Chondrocyte (in vitro differentiated cells): ENCODE data around the gene RMRP. TPM values are rescaled to one million over a fixed set of nuclear protein-coding genes. Genes with fewer than 3 reads are reported as not detected.

ENCODE experiments used
- DNase-seq: peaks from one replicate; pipeline ENCODE4 v3.0.0; 2021; ENCODE audit warnings: mixed read lengths, low spot score
- H3K27ac Mint-ChIP-seq: one replicate; pipeline ENCODE4 v1.8.0; 2021; ENCODE audit warnings: mild to moderate bottlenecking, moderate library complexity, mixed read lengths; ENCODE audit not compliant: unreplicated experiment
- H3K27me3 Mint-ChIP-seq: 2 replicates; pipeline ENCODE4 v1.8.0; 2021; ENCODE audit warnings: low read depth, mixed read lengths
- H3K36me3 Mint-ChIP-seq: 2 replicates; pipeline ENCODE4 v1.8.0; 2021; ENCODE audit warnings: low read depth, mixed read lengths
- H3K4me1 Mint-ChIP-seq: 2 replicates; pipeline ENCODE4 v1.8.0; 2021; ENCODE audit warnings: low read depth, mild to moderate bottlenecking, mixed read lengths
- H3K4me3 Mint-ChIP-seq: one replicate; pipeline ENCODE4 v1.8.0; 2021; ENCODE audit warnings: mild to moderate bottlenecking, moderate library complexity, mixed read lengths; ENCODE audit not compliant: unreplicated experiment
- H3K9me3 Mint-ChIP-seq: 2 replicates; pipeline ENCODE4 v1.8.0; 2021; ENCODE audit warnings: low read depth, mixed read lengths
- total RNA-seq: library from RNA; stranded (reverse); gene quantifications from 3 replicates; pipeline ENCODE4 v1.2.1, GENCODE V29; 2021
- TF ChIP-seq, protein P1 (sequence below): fragments of 200-600 bp; sonication (generic); IDR thresholded peaks from 2 replicates; pipeline ENCODE4 v1.5.0; 2021; ENCODE audit warnings: antibody characterized with exemption, mild to moderate bottlenecking, moderate library complexity

The RMRP gene
- total RNA-seq, 1 donor from 2014 or later: 12,386 TPM

DNA sequence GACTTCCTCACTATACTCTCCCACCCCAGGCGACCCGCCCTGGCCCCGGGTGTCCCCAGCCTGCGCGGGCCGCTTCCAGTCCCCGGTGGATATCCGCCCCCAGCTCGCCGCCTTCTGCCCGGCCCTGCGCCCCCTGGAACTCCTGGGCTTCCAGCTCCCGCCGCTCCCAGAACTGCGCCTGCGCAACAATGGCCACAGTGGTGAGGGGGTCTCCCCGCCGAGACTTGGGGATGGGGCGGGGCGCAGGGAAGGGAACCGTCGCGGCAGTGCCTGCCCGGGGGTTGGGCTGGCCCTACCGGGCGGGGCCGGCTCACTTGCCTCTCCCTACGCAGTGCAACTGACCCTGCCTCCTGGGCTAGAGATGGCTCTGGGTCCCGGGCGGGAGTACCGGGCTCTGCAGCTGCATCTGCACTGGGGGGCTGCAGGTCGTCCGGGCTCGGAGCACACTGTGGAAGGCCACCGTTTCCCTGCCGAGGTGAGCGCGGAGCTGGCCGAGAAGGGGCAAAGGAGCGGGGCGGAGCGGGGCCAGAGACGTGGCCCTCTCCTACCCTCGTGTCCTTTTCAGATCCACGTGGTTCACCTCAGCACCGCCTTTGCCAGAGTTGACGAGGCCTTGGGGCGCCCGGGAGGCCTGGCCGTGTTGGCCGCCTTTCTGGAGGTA lies 18.0 kb upstream of the RMRP start:
- H3K27ac Mint-ChIP-seq: no peak overlapping the region
- no peaks in the 10 kb centered on the region for H3K36me3 Mint-ChIP-seq
- no peaks in the 10 kb centered on the region for H3K27me3 Mint-ChIP-seq
- TF ChIP-seq, protein P1, sequence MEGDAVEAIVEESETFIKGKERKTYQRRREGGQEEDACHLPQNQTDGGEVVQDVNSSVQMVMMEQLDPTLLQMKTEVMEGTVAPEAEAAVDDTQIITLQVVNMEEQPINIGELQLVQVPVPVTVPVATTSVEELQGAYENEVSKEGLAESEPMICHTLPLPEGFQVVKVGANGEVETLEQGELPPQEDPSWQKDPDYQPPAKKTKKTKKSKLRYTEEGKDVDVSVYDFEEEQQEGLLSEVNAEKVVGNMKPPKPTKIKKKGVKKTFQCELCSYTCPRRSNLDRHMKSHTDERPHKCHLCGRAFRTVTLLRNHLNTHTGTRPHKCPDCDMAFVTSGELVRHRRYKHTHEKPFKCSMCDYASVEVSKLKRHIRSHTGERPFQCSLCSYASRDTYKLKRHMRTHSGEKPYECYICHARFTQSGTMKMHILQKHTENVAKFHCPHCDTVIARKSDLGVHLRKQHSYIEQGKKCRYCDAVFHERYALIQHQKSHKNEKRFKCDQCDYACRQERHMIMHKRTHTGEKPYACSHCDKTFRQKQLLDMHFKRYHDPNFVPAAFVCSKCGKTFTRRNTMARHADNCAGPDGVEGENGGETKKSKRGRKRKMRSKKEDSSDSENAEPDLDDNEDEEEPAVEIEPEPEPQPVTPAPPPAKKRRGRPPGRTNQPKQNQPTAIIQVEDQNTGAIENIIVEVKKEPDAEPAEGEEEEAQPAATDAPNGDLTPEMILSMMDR: peak; percentile 39
- peaks cover 38% of the 10 kb centered on the region for H3K4me1 Mint-ChIP-seq
- no peaks in the 10 kb centered on the region for H3K9me3 Mint-ChIP-seq
- DNase-seq: no peak
- peak overlapping the region; percentile 57 for H3K4me3 Mint-ChIP-seq

DNA sequence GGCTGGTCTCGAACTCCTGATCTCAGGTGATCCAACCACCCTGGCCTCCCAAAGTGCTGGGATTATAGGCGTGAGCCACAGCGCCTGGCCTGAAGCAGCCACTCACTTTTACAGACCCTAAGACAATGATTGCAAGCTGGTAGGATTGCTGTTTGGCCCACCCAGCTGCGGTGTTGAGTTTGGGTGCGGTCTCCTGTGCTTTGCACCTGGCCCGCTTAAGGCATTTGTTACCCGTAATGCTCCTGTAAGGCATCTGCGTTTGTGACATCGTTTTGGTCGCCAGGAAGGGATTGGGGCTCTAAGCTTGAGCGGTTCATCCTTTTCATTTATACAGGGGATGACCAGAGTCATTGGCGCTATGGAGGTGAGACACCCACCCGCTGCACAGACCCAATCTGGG lies 17.4 kb upstream of the RMRP start:
- no peaks in the 10 kb centered on the region for H3K27me3 Mint-ChIP-seq
- no peak for DNase-seq
- TF ChIP-seq, protein P1: no peak
- H3K4me3 Mint-ChIP-seq: peak overlapping the region; percentile 57
- H3K36me3 Mint-ChIP-seq: no peaks in the 10 kb centered on the region
- no peaks in the 10 kb centered on the region for H3K9me3 Mint-ChIP-seq
- no peak overlapping the region for H3K27ac Mint-ChIP-seq
- H3K4me1 Mint-ChIP-seq: peaks cover 33% of the 10 kb centered on the region

DNA sequence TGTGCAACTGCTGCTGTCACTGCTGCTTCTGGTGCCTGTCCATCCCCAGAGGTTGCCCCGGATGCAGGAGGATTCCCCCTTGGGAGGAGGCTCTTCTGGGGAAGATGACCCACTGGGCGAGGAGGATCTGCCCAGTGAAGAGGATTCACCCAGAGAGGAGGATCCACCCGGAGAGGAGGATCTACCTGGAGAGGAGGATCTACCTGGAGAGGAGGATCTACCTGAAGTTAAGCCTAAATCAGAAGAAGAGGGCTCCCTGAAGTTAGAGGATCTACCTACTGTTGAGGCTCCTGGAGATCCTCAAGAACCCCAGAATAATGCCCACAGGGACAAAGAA lies 16.2 kb upstream of the RMRP start:
- DNase-seq: no peak
- peaks cover 35% of the 10 kb centered on the region for H3K4me1 Mint-ChIP-seq
- no peaks in the 10 kb centered on the region for H3K9me3 Mint-ChIP-seq
- TF ChIP-seq, protein P1: no peak
- no peaks in the 10 kb centered on the region for H3K36me3 Mint-ChIP-seq
- no peaks in the 10 kb centered on the region for H3K27me3 Mint-ChIP-seq
- H3K27ac Mint-ChIP-seq: no peak overlapping the region
- no peak overlapping the region for H3K4me3 Mint-ChIP-seq

DNA sequence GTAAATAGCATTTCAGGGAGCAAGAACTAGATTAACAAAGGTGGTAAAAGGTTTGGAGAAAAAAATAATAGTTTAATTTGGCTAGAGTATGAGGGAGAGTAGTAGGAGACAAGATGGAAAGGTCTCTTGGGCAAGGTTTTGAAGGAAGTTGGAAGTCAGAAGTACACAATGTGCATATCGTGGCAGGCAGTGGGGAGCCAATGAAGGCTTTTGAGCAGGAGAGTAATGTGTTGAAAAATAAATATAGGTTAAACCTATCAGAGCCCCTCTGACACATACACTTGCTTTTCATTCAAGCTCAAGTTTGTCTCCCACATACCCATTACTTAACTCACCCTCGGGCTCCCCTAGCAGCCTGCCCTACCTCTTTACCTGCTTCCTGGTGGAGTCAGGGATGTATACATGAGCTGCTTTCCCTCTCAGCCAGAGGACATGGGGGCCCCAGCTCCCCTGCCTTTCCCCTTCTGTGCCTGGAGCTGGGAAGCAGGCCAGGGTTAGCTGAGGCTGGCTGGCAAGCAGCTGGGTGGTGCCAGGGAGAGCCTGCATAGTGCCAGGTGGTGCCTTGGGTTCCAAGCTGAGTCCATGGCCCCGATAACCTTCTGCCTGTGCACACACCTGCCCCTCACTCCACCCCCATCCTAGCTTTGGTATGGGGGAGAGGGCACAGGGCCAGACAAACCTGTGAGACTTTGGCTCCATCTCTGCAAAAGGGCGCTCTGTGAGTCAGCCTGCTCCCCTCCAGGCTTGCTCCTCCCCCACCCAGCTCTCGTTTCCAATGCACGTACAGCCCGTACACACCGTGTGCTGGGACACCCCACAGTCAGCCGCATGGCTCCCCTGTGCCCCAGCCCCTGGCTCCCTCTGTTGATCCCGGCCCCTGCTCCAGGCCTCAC lies 15.6 kb upstream of the RMRP start, which contains the start of gene CA9:
Gene CA9 (plus strand): TSS at position 797 of the 893 bp plus-strand sequence. CDS start 32 bp downstream, at position 829.
- peak within 1 kb of the TSS; percentile 56 for H3K4me3 Mint-ChIP-seq
- no peak for DNase-seq
- H3K36me3 Mint-ChIP-seq: no peaks in the 10 kb centered on the region
- H3K27ac Mint-ChIP-seq: no peak within 1 kb of the TSS
- no peaks in the 10 kb centered on the region for H3K9me3 Mint-ChIP-seq
- H3K4me1 Mint-ChIP-seq: peaks cover 38% of the 10 kb centered on the region
- TF ChIP-seq, protein P1: no peak
- H3K27me3 Mint-ChIP-seq: no peaks in the 10 kb centered on the region

DNA sequence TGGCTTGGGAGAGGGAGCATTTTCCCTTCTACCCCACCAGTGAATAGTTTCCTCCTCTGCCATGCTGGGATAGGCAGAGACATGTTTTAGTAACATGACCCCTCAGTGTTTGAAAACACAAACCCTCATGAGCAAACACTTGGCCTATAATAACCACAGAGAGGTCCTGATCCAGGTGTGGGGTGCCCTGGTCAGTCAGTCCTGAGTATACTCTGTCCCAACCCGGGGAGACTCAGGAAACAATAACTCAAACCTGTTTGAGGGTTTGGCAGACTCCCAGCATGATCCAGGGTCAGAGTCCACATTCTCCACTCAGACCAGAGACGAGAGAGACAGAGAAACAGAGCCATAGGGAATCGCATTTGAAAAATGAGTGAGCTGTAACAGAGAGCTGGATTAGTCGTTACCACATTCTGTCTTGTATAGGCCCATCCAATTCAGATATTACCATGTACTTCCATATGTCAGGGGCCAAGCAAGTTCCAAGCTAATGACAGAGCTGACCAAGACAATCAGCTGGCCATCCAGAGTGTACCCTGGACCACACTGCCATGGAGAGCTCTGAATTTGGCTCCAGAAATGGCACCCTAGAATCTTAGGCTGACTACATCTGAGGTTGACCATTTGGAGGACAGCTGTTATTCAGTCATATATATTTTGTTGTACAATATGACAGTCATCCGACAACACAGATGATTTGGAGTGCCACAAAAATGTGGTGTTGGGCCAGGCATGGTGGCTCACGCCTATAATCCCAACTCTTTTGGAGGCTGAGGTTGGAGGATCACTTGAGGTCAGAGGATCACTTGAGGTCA lies 11.7 kb upstream of the RMRP start:
- Mint-ChIP-seq H3K4me3 (no peak overlapping the region), H3K9me3 (no peaks in the 10 kb centered on the region), H3K4me1 (peaks cover 48% of the 10 kb centered on the region), H3K36me3 (no peaks in the 10 kb centered on the region), H3K27me3 (no peaks in the 10 kb centered on the region), H3K27ac (peak overlapping the region; percentile 4)
- TF ChIP-seq, protein P1: no peak
- DNase-seq: no peak
